Activated B cell treated with CpG ODN at 0.5 μM for 24 hours (primary cell): ENCODE data around the gene GLI3. TPM values are rescaled to one million over a fixed set of nuclear protein-coding genes. Genes with fewer than 3 reads are reported as not detected.

ENCODE experiments used
- ATAC-seq: fragments of 200-7000 bp; cut with Tn5 transposase; one replicate; pipeline ENCODE4 v1.10.0; 2021; ENCODE audit warnings: low read depth, mild to moderate bottlenecking, moderate library complexity
- CTCF ChIA-PET: fragments of 350-600 bp; sonication (Branson Sonifier 250); formaldehyde crosslinking; loops from one replicate; lab custom pipeline; 2021; ENCODE audit warnings: antibody characterized with exemption; lab: Charles Lee
- POLR2A ChIA-PET: fragments of 350-600 bp; sonication (Branson Sonifier 250); formaldehyde crosslinking; loops from one replicate; lab custom pipeline; 2021; ENCODE audit warnings: antibody characterized with exemption; lab: Charles Lee
- DNase-seq: peaks from one replicate; pipeline ENCODE4 v3.0.0; 2022
- H3K27ac Mint-ChIP-seq: one replicate; pipeline ENCODE4 v1.8.0; 2020; ENCODE audit warnings: mixed read lengths
- H3K27me3 Mint-ChIP-seq: one replicate; pipeline ENCODE4 v1.8.0; 2021; ENCODE audit warnings: mixed read lengths
- H3K36me3 Mint-ChIP-seq: one replicate; pipeline ENCODE4 v1.8.0; 2021; ENCODE audit warnings: low read depth, mixed read lengths
- H3K4me1 Mint-ChIP-seq: one replicate; pipeline ENCODE4 v1.8.0; 2021; ENCODE audit warnings: mixed read lengths
- H3K4me3 Mint-ChIP-seq: one replicate; pipeline ENCODE4 v1.8.0; 2020; ENCODE audit warnings: mild to moderate bottlenecking, mixed read lengths
- H3K9me3 Mint-ChIP-seq: one replicate; pipeline ENCODE4 v1.8.0; 2020; ENCODE audit warnings: mixed read lengths
- CTCF ChIP-seq: fragments of 200-600 bp; IDR thresholded peaks from one replicate; pipeline ENCODE4 v1.8.0; 2022; ENCODE audit warnings: antibody characterized with exemption, mild to moderate bottlenecking
- intact Hi-C: fragments of 100-400 bp; cut with micrococcal nuclease; formaldehyde crosslinking; loops from one replicate; pipeline ENCODE4 v1.15.1; 2024
- total RNA-seq: library from RNA; stranded (reverse); gene quantifications from 2 replicates; pipeline ENCODE4 v1.2.3, GENCODE V29; 2022

GLI3 gene
- total RNA-seq, 1 donor from 2014 or later, result not detected

DNA sequence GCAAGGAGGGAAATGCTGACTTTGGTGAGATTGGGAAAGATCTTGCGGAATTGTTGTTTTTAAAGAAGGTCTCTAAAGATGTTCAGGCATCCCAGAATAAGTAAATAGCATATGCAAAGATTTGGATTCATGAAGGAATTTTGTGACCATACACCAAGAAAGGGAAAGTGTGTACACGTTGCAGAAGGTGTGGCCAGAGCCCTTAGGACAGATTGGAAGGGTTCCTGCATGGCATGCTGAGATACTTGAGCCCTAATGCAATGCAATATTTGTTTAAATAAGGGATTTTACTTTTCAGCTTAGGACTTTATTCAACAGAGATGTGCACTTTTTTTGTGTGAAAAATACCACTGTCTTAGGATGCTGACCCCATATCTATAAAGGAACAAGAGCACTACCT is 314.6 kb downstream of the GLI3 start:
- ChIA-PET POLR2A (no interaction called here), CTCF (interaction anchor here (0.8 kb wide), 1 partner anchor 18 kb away, joined by 3 read pairs; no protein-coding TSS in a partner anchor)
- H3K4me1 Mint-ChIP-seq, result peaks cover 3% of the 10 kb centered on the region

DNA sequence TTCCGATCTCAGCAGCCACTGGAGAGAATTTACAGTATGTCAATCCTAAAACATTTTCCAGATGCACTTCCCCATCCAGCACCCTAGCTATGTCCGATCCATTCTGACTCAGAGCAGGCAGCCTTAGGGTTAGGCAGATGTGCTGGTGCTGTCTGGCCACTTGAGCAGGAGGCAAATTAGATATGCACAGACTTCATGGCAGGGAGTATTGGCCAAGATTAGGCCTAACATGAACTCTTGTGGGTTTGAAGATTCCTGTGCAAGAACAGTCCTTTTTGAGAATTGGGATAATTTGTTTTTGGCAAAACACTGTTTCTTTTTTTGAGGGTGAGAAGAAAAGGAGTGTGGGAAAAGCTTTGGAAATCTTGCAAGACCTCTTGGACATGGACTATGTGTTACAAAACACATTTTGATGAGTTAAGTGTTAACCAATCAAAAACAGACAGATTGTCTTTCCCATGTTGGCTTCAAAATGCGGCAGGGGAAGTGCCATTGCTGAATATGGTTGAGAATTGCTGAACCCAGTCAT is 315.5 kb downstream of the GLI3 start:
- Mint-ChIP-seq H3K9me3 (no peaks in the 10 kb centered on the region), H3K27me3 (no peaks in the 10 kb centered on the region), H3K36me3 (no peaks in the 10 kb centered on the region), H3K4me3 (no peak overlapping the region), H3K27ac (no peak overlapping the region), H3K4me1 (no peaks in the 10 kb centered on the region)
- CTCF ChIA-PET, result no interaction called here
- POLR2A ChIA-PET, result no interaction called here
- ATAC-seq (no peak), DNase-seq (no peak)
- intact Hi-C loops, result no loop called here
- TF ChIP-seq CTCF, result no peak

More for the DNA sequence above, 314.6 kb downstream of the GLI3 start:
- H3K27me3 Mint-ChIP-seq, result no peaks in the 10 kb centered on the region
- ATAC-seq (no peak), DNase-seq (no peak)
- H3K36me3 Mint-ChIP-seq, result no peaks in the 10 kb centered on the region
- TF ChIP-seq CTCF, result no peak
- H3K27ac Mint-ChIP-seq, result no peak overlapping the region
- intact Hi-C loops, result no loop called here
- H3K9me3 Mint-ChIP-seq, result no peaks in the 10 kb centered on the region
- no peak overlapping the region for H3K4me3 Mint-ChIP-seq

DNA sequence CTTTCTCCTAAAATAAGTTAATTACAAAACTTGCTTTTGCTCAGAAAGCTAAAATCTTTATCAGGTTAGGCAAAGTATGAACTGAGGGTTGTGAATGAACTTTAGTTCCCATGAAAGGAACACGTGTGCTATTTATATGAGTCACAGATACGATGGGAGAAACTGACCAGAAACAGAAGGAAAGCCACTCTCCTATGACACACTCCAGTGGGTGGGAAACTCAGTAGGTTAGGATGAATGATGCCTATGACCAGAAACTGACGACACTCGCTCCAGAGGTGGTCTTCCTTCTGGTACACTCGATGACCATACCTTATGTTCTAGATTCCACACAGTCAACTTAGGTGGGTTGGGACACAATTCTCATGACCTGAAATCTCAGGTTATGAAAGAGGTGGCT is 318.4 kb downstream of the GLI3 start:
- DNase-seq (no peak), ATAC-seq (no peak)
- intact Hi-C loops, result no loop called here
- Mint-ChIP-seq H3K4me3 (no peak overlapping the region), H3K27ac (no peak overlapping the region), H3K27me3 (no peaks in the 10 kb centered on the region), H3K36me3 (no peaks in the 10 kb centered on the region), H3K4me1 (no peaks in the 10 kb centered on the region), H3K9me3 (no peaks in the 10 kb centered on the region)
- ChIA-PET POLR2A (no interaction called here), CTCF (interaction anchor here (1.3 kb wide), 2 partner anchors 22 to 25 kb away, joined by 3 to 4 read pairs; no protein-coding TSS in a partner anchor)
- TF ChIP-seq CTCF, result no peak

GRCh38 chr7:41916450-41916927 is 320.5 kb downstream of the GLI3 start:
- no peak for TF ChIP-seq CTCF
- ChIA-PET POLR2A (no interaction called here), CTCF (interaction anchor here (3.5 kb wide), 1 partner anchor 24 kb away, joined by 14 read pairs; no protein-coding TSS in a partner anchor)
- peaks cover 2% of the 10 kb centered on the region for H3K4me1 Mint-ChIP-seq
- intact Hi-C loops, result no loop called here
- no peaks in the 10 kb centered on the region for H3K9me3 Mint-ChIP-seq
- no peak overlapping the region for H3K27ac Mint-ChIP-seq
- DNase-seq (no peak), ATAC-seq (no peak)
- no peaks in the 10 kb centered on the region for H3K27me3 Mint-ChIP-seq
- H3K4me3 Mint-ChIP-seq, result no peak overlapping the region
- H3K36me3 Mint-ChIP-seq, result no peaks in the 10 kb centered on the region

DNA sequence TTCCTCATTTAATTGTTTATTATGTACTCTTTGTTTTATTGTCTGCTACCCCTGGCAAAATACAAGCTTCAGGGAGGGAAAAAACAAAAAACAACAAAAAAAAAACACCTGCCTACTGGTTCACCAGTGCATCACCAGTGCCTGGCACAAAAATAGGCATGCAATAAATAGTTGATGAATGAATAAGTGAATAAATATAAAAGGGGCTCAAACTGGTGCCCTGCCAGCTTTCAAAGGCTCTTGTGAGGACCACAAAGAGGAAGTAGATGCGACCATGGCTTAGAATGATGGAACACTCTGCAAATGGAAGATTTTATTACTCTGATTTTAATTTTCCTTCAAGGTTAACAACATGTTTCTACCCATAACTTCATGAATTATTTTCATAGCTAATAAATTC is 321.1 kb downstream of the GLI3 start:
- CTCF ChIA-PET, result interaction anchor here (3.5 kb wide), 1 partner anchor 25 kb away, joined by 14 read pairs; no protein-coding TSS in a partner anchor
- Mint-ChIP-seq H3K27me3 (no peaks in the 10 kb centered on the region), H3K4me1 (peaks cover 3% of the 10 kb centered on the region)

More for the DNA sequence above, 321.1 kb downstream of the GLI3 start:
- DNase-seq (no peak), ATAC-seq (no peak)
- intact Hi-C loops, result no loop called here
- Mint-ChIP-seq H3K27ac (no peak overlapping the region), H3K36me3 (no peaks in the 10 kb centered on the region), H3K9me3 (no peaks in the 10 kb centered on the region), H3K4me3 (no peak overlapping the region)
- POLR2A ChIA-PET, result no interaction called here
- TF ChIP-seq CTCF, result no peak
